Spleen (tissue), 7 donors: ENCODE data around the gene ZNF700.
"Not testable (repeated sequence)": the region's sequence is repeated elsewhere in the genome, so short reads cannot be mapped to it uniquely, and the experiment has no call there.

Experiments used
- CTCF ChIP-seq, 11 experiments: fragments of 200-600 bp in 7 of 11; fragments of 450-650 bp in 4 of 11; sonication (generic) in 4 of 11; IDR thresholded peaks in 8 of 11; conservative IDR thresholded peaks in 3 of 11; 1 replicate in 7 of 11; 2 replicates in 4 of 11; pipeline versions ENCODE4 v1.4.0 to v1.8.0; 2016 to 2021; ENCODE audit warnings: antibody characterized with exemption in 11 of 11, inconsistent platforms in 4 of 11, mild to moderate bottlenecking in 1 of 11
- POLR2A ChIP-seq, 3 donors: fragments of 450-650 bp; IDR thresholded peaks; one replicate each; pipeline ENCODE4 v1.5.1; 2017; ENCODE audit warnings: antibody characterized with exemption in 3 of 3, mild to moderate bottlenecking in 1 of 3
- donor health status: DM: no; HTN: no; CAD: no; lungs with moderate emphysema.
- donor health status: DM: no; HTN: no; CAD: no.
- donor health status: DM: no; HTN: no; CAD: no.

- not testable (repeated sequence) for TF ChIP-seq POLR2A (IDR thresholded peaks at IDR 0.05); CTCF (IDR thresholded peaks at IDR 0.05 in 8 of 11, conservative IDR thresholded peaks at IDR 0.05 in 3 of 11)
These were observed 812 bp downstream of the ZNF700 start for GRCh38 chr19:11925651-11926187.
